ENCODE results near the gene TCTN3.
"Not testable (repeated sequence)": the region's sequence is repeated elsewhere in the genome, so short reads cannot be mapped to it uniquely, and the experiment has no call there.

TCTN3 gene

GRCh38 chr10:95626500-95626899, 67.2 kb downstream of the TCTN3 start:
- no peak for DNase-seq (ENCODE audit: low read depth in 2 of 2)

GRCh38 chr10:95620415-95620814, 73.3 kb downstream of the TCTN3 start:
- not testable (repeated sequence) for DNase-seq (ENCODE audit: low read depth in 2 of 2)

GRCh38 chr10:95618101-95618500, 75.6 kb downstream of the TCTN3 start:
- DNase-seq (ENCODE audit: low read depth in 2 of 2): no peak

- DNase-seq (ENCODE audit: low read depth in 2 of 2): no peak
Observed at GRCh38 chr10:95616446-95616845, 77.3 kb downstream of the TCTN3 start.
